HepG2 (cell line): ENCODE measurements around the gene DYNC2H1. TPM values are rescaled to one million over a fixed set of nuclear protein-coding genes. Genes with fewer than 3 reads are reported as not detected.

ENCODE experiments used
- E2F2 ChIP-seq: sonication (generic); formaldehyde crosslinking; IDR thresholded peaks from 2 replicates; pipeline ENCODE4 v1.4.0; 2020; ENCODE audit warnings: missing genetic modification reagents, borderline replicate concordance
- FOXA3 ChIP-seq: IDR thresholded peaks from 2 replicates; pipeline ENCODE4 v1.6.1; 2016; ENCODE audit warnings: missing genetic modification reagents, missing compliant biosample characterization
- HMG20A ChIP-seq: IDR thresholded peaks from 2 replicates; pipeline ENCODE4 v1.6.1; 2016; ENCODE audit warnings: borderline replicate concordance
- HNF4A ChIP-seq: sonication (generic); formaldehyde crosslinking; IDR thresholded peaks from 2 replicates; pipeline ENCODE4 v1.4.0; 2020; ENCODE audit warnings: missing genetic modification reagents
- IKZF1 ChIP-seq: fragments of 450-650 bp; IDR thresholded peaks from 2 replicates; pipeline ENCODE4 v1.7.1; 2016
- KAT8 ChIP-seq: IDR thresholded peaks from 2 replicates; pipeline ENCODE4 v1.6.1; 2016; ENCODE audit warnings: missing genetic modification reagents, missing compliant biosample characterization
- LRRFIP1 ChIP-seq: sonication (generic); formaldehyde crosslinking; conservative IDR thresholded peaks from 2 replicates; pipeline ENCODE4 v1.4.0; 2020; ENCODE audit warnings: missing genetic modification reagents
- MAZ ChIP-seq, 2 experiments: sonication (generic) in 1 of 2; formaldehyde crosslinking in 1 of 2; IDR thresholded peaks; 2 replicates each; pipeline versions ENCODE4 v1.5.0 to v1.6.1; 2012 to 2020; ENCODE audit warnings: low read depth in 2 of 2, mild to moderate bottlenecking in 2 of 2, borderline replicate concordance in 1 of 2, improper control_type of control experiment in 1 of 2, low read length in 1 of 2, missing genetic modification reagents in 1 of 2, moderate library complexity in 1 of 2
- NPAS2 ChIP-seq: sonication (generic); formaldehyde crosslinking; IDR thresholded peaks from 2 replicates; pipeline ENCODE4 v1.8.0; 2022; ENCODE audit warnings: mild to moderate bottlenecking, missing genetic modification reagents, borderline replicate concordance
- NR2C2 ChIP-seq: sonication (generic); formaldehyde crosslinking; IDR thresholded peaks from 2 replicates; pipeline ENCODE4 v1.4.0; 2020; ENCODE audit warnings: missing genetic modification reagents, mild to moderate bottlenecking, moderate library complexity, borderline replicate concordance
- SCMH1 ChIP-seq: sonication (generic); formaldehyde crosslinking; IDR thresholded peaks from 2 replicates; pipeline ENCODE4 v1.9.0; 2021; ENCODE audit warnings: missing genetic modification reagents, mild to moderate bottlenecking, borderline replicate concordance
- SP4 ChIP-seq: sonication (generic); formaldehyde crosslinking; IDR thresholded peaks from 2 replicates; pipeline ENCODE4 v1.8.1; 2023; ENCODE audit warnings: mild to moderate bottlenecking, missing genetic modification reagents
- SRSF9 ChIP-seq: fragments of 200-400 bp; formaldehyde crosslinking; IDR thresholded peaks from 2 replicates; pipeline ENCODE4 v1.6.1; 2018; ENCODE audit warnings: borderline replicate concordance, mild to moderate bottlenecking, low read depth, low read length; ENCODE audit not compliant: insufficient read depth, poor library complexity, severe bottlenecking
- TEF ChIP-seq: sonication (generic); formaldehyde crosslinking; IDR thresholded peaks from 2 replicates; pipeline ENCODE4 v1.5.0; 2020; ENCODE audit warnings: missing genetic modification reagents
- THAP11 ChIP-seq: IDR thresholded peaks from 2 replicates; pipeline ENCODE4 v1.6.1; 2016; ENCODE audit warnings: missing biosample characterization, missing genetic modification reagents
- ZBTB46 ChIP-seq: sonication (generic); formaldehyde crosslinking; IDR thresholded peaks from 2 replicates; pipeline ENCODE4 v1.4.0; 2020; ENCODE audit warnings: mild to moderate bottlenecking, missing genetic modification reagents, borderline replicate concordance
- ZNF367 ChIP-seq: sonication (generic); formaldehyde crosslinking; IDR thresholded peaks from 2 replicates; pipeline ENCODE4 v1.4.0; 2020; ENCODE audit warnings: missing genetic modification reagents, borderline replicate concordance
- ZNF614 ChIP-seq: IDR thresholded peaks from 2 replicates; pipeline ENCODE4 v1.6.1; 2018; ENCODE audit warnings: missing biosample characterization, missing genetic modification reagents, inconsistent platforms, borderline replicate concordance
- ZNF747 ChIP-seq: sonication (generic); formaldehyde crosslinking; IDR thresholded peaks from 2 replicates; pipeline ENCODE4 v1.8.1; 2023; ENCODE audit warnings: missing genetic modification reagents, mild to moderate bottlenecking, borderline replicate concordance
- ZSCAN5A ChIP-seq: sonication (generic); formaldehyde crosslinking; IDR thresholded peaks from 2 replicates; pipeline ENCODE4 v1.8.0; 2022; ENCODE audit warnings: mild to moderate bottlenecking, missing genetic modification reagents, borderline replicate concordance
- polyA plus RNA-seq, 8 experiments: library from polyadenylated mRNA; depleted of rRNA in 3 of 8; stranded (reverse) in 7 of 8; unstranded in 1 of 8; fragments of >200 nt; fragmentation: Illumina TruSeq in 4 of 8; extraction: Trizol in 4 of 8; gene quantifications; 2 replicates each; pipeline versions ENCODE4 v1.2.1 to v1.2.3, GENCODE V29; 2011 to 2016; ENCODE audit warnings: low read depth in 4 of 8, missing spikeins in 1 of 8, mixed read lengths in 1 of 8; ENCODE audit not compliant: insufficient read depth in 1 of 8
- total RNA-seq, 5 experiments: library from RNA; depleted of rRNA; stranded (reverse); fragments of >200 nt; fragmentation: Illumina TruSeq; extraction: Trizol; gene quantifications; 2 replicates each; pipeline ENCODE4 v1.2.3, GENCODE V29; 2016; ENCODE audit warnings: low read depth in 1 of 5

Gene DYNC2H1
- total and polyA plus RNA-seq, 2 of the 13 experiments (the other 11 are each of a cell fraction or from before 2014, with no cell fraction given): 0.49 to 0.66 TPM

- TF ChIP-seq THAP11 (CRISPR knock-in tag): peak; percentile 63; the same call in 1 of the 2 replicates
- no peak for TF ChIP-seq ZNF367 (CRISPR knock-in tag)
- no peak for TF ChIP-seq IKZF1
- 0 out of 2 replicates have a peak, but pooled peaks have one; percentile 28 for TF ChIP-seq NR2C2
- TF ChIP-seq ZBTB46 (CRISPR knock-in tag): no peak
- no peak for TF ChIP-seq NPAS2 (CRISPR knock-in tag)
- no peak for TF ChIP-seq LRRFIP1 (CRISPR knock-in tag)
- no peak for TF ChIP-seq TEF (CRISPR knock-in tag)
- TF ChIP-seq ZNF747 (CRISPR knock-in tag): no peak
- TF ChIP-seq SRSF9: no peak
- peak; percentile 43; the same call in 1 of the 2 replicates for TF ChIP-seq ZNF614 (CRISPR knock-in tag)
- no peak for TF ChIP-seq MAZ (IDR thresholded peaks at IDR 0.05; ENCODE audit: borderline replicate concordance, low read depth, low read length)
- no peak for TF ChIP-seq MAZ (CRISPR knock-in tag; IDR thresholded peaks at IDR 0.05; ENCODE audit: low read depth)
- peak; percentile 76 for TF ChIP-seq SP4
- 0 out of 2 replicates have a peak, but pooled peaks have one; percentile 16 for TF ChIP-seq HMG20A (CRISPR knock-in tag)
- no peak for TF ChIP-seq SCMH1
- peak; percentile 46 for TF ChIP-seq FOXA3 (CRISPR knock-in tag)
- TF ChIP-seq E2F2 (CRISPR knock-in tag): no peak
- peak; percentile 59 for TF ChIP-seq KAT8
- TF ChIP-seq HNF4A (CRISPR knock-in tag): no peak
- peak; percentile 56; the same call in 1 of the 2 replicates for TF ChIP-seq ZSCAN5A (CRISPR knock-in tag)
These were observed at the start of gene DYNC2H1 (continued) for GRCh38 chr11:103108933-103109817.
